Caki2 (cell line): ENCODE results near the gene FAM72C. TPM values are rescaled to one million over a fixed set of nuclear protein-coding genes. Genes with fewer than 3 reads are reported as not detected.
"Not testable (repeated sequence)": the region's sequence is repeated elsewhere in the genome, so short reads cannot be mapped to it uniquely, and the experiment has no call there.

Source experiments
- DNase-seq: peaks from one replicate; pipeline ENCODE4 v3.0.0-alpha.2; 2015; ENCODE audit warnings: low read depth
- in situ Hi-C: cut with HindIII; loops from 2 replicates; pipeline ENCODE4 v1.10.0; 2016; ENCODE audit warnings: low sequenced_read_pairs, low pct_unique_long_range_greater_than_20kb, mixed read lengths
- total RNA-seq: library from RNA; depleted of rRNA; stranded (reverse); fragments of >200 nt; shearing (Covaris generic); gene quantifications from 2 replicates; pipeline ENCODE4 v1.2.3, GENCODE V29; 2014; ENCODE audit warnings: low replicate concordance

Gene FAM72C
- total RNA-seq, 1 experiment from 2014 or later: 6.8 TPM

DNA sequence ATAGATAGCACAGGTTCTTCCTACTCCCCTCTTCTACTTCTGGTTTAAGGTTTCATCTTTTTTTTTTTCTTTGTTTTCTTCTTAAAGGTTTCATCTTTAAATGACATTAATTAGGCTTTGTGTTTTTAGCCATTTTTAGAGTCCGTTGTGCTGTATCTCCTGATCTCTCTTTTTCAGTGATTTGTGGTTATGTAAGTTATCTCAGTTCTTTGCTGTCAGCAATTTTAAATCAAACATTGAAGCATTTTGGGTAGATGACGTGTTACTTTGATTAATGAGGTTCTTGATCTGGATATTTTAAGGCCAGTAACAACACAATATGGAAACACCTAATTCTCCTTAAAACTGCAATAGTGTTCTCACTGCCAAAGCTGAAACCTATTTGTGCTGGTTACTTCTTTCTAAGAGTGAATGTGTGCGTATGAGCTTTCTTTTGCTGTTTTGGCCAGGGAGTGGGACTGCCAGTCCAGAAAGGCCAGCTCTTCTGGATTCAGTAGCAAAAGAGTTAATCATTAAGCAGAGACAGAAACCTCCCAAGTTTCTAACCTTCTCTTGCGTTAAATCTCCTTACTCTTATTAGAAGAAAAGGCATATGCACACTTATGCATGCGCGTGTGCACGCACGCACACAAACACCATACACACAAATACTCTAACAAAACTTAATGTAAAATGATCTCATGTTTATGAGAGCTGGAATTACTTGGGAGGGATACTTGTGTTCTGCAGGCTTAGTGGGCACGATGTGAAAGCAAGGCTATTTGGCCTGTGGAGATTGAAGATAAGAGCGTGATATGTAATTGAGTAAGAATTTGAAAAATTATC, 17.0 kb upstream of the FAM72C start:
- in situ Hi-C loops, DNase-seq: not testable (repeated sequence)

DNA sequence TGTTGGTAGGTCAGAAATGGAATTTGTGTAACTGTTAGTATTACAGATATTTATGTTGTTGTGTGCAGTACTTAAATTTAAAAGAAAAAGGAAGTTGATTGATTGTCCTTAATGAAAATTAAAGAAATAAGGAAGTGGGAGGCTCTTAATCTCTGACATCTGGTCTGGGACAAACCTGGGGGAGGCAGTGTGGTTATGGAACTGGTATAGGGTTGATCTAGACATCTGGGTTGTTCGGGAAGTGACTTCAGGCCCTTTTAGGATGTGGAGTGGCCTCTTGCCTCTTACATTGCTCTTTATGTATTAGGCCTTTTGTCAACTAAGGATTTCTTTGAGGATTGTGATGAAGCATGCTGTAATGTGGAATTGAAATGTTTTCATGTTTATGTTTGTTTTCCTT, 16.1 kb upstream of the FAM72C start:
- in situ Hi-C loops, DNase-seq: not testable (repeated sequence)

DNA sequence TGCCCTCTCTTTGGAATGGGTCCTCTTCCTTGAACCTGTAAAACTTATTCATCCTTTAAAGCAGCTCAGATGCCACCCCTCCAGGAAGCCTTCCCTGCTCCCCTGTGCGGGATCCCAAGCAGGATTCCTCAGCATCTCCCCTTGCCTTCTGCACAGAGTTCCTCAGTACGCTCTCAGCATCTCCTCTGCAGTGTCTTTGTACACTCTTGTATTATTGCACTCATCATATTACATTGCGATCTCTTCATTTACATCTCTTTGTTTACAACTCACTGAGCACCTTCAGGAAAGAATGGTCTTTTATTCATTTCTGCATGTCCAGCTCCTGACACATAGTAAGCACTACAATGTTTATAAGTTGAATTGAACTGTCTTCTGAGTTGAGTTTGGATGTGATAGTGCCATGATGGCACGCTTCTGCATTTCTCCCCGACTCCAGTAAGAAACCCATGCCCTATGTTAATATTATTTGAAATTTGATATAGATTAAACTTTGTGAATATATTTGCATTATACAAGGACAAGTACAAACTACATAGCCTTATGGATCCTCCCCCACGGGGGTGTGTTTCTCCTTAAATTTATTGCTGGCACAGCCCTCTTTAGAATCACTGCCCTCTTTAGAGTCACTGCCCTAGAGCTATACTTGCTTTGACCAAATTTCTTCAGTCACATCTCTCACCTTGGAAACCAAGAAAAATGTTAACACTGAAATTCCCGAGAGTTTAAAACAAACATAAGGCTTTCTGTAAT, 13.1 kb upstream of the FAM72C start:
- DNase-seq, in situ Hi-C loops: not testable (repeated sequence)

DNA sequence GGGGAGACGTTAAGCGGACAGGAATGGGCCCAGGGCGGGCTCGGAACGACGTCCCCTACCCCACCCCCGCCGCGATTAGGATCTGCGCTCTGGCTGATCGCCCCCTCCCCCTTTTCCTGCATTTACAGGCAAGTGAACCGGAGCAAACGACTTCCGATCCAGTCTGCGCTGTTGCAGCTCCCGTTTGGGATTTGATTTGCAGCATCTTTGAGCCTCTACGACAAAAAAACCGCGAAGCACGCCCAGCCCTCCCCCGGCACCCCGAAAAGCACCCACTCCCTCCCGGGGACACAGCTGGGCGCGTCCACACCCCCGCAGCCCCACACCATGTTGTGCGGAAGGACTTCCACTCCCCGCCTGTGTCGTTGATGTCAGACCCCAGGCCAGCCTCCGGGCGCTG, 2.6 kb upstream of the FAM72C start:
- DNase-seq: peak; percentile 2
- in situ Hi-C loops: not testable (repeated sequence)

DNA sequence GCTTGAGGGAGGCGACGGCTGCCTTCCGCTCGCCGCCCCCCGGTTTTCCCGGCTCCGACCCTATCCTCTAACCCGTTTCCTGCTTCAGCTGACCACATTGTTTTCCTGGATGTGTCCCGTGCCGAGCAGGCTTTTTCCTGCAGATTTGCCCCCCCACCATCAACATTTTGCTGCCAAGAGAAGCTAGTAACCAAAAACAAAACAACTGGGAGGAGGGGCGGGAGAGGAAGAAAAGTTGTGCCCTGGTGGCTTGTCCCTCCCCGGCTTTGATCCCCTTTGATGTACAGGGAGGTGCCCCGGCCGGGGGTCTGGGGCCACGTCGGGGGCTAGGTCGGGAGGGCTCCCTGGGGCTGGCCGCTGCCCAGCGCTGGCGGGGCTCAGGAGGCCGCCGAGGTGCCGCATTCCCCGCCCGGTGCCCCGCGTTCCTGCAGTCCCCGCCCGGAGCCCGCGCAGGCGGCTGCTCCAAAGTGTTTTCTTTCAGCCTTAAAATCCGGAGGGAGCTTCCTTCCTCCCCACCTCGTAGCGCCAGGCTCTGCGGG, 2.2 kb upstream of the FAM72C start:
- in situ Hi-C loops, DNase-seq: not testable (repeated sequence)

DNA sequence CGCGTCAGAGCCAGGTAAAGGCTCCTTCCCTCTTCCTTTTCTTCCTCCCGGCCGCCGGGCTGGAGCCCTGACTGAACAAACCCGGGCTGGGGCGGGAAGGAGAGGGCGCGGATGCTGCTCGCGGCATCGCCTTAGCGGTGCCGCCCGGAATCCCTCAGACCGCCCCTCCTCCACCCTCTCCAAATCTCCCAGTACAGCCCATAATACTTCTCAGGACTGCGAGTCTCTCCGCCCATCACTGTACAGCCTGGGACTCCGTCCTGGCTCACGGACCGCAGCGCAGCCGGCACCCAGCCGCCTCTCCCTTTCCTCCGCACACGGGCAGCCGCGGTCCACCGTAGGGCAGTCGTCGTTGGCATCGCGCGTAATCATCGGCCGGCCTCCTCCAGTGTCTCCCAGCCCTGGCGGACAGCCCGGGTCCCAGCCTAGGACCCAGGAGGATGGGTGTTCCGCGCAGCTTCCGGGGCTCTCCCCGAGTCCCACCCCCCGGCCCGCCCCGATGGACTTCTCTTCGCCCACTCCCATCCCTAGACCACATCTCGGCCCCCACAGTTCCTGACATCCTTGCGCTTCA, 1.1 kb upstream of the FAM72C start:
- DNase-seq, in situ Hi-C loops: not testable (repeated sequence)

DNA sequence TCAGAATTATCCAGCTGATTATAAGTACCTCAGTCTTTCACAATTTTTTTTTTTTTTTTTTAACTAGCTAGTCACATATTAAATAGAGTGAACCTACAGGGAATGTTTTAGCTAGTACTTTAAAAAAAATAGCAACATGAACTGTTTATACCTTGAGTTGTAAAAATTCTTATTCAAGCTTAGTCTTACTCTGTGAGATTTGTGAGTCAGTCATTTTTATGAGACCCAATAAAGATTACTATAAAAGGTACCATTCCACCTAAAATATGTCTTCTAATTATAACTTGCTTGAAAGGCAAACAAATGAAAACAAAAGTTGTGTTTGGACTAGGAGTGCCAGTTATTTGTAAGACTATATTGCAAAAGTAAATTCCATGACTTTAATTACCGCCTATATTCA, 5.9 kb downstream of the FAM72C start:
- in situ Hi-C loops, DNase-seq: not testable (repeated sequence)

DNA sequence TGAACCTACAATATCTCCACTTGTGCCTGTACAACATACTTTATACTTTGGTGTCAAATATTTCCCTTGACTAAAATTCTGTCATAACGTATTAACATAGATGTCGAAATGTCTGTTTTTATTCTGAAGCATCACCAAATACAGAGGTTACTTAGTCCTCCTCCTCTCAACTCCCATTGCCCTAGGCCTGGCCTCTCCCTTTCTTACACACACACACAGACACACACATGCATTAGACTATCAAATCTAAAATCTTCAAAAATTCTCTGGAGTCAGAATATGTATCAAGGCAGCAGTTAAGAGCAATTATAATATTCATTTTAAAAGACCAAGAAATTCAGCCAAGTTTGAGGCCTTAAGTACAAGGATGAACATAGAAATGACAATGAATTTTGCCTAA, 7.5 kb downstream of the FAM72C start:
- in situ Hi-C loops, DNase-seq: not testable (repeated sequence)

DNA sequence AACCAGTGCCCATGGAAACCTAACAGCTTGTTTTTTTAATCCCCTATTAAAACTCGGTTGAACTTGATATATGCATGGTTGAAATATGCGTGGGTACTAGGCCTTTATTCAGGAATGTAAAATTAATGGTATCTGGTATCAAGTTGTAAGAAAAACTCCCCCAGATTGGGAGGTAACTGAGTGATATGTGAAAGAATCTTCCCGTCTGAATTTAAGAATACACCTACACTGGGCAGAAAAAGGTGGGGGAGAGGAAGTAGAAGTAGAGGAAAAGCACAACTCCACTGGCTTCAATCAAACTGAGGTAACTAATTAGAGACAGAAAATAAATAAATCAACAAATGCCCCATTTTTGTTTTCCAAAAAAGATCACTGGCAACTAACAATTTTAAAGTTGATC, 15.9 kb downstream of the FAM72C start:
- in situ Hi-C loops, DNase-seq: not testable (repeated sequence)

DNA sequence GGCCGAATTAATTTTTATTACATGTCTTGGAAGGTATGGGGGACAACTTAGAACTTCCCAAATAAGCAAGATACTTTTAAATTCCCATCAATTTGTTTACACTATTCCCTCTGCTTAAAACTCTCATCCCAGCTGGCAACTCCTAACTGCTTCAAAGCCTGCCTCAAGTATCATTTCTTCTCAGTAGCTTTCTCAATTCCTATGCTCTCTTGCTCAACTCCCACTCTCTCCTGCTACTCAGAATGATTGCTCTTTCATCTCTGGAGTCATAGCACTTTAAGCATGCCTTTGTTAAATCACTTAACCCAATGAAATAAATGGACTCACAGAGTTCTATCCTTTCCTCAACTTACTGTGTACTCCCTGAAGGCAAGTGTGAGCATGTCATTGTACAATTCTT, 18.9 kb downstream of the FAM72C start:
- DNase-seq, in situ Hi-C loops: not testable (repeated sequence)

DNA sequence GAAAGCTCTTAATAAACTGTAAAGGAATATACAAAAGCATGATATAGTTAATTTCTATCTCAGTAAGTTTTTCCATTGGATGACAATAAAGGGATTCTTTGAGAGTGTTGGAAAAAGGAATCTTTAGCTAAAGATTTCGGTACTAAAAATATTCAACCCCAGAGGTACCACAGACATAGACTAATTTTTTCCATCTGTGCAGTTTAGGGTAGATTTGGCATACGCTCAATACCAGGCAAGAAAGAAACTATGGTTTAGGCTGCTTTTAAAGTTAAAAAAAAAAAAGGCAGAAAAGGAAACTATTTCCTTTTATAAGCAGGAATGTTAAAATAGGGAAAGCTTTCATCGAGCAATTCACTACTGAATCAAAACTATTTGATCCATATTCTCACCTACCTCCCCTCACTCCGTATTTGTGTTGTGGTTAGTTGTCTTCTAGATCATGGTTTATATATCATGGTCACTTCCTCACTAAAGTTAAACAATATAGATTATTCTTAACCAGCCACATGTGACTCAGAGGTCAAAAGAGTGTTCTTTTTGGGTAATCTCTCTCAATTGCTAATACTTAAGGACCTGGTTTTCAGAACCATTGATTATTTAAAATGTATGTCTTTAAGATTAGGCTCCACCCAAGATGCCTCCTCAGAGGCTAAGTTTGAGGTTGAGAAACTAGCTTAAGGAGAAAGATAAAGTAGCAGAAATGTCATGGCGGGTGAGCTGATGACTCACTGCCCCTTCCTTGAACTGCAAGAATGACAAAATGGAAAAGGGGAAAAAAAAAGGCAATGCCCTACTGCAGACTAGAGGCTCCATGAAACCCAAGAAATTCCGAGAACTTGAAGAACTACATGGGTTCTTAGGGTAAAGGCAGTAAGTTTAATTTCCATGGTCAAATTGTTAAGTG, 20.0 kb downstream of the FAM72C start:
- in situ Hi-C loops: not testable (repeated sequence)

DNA sequence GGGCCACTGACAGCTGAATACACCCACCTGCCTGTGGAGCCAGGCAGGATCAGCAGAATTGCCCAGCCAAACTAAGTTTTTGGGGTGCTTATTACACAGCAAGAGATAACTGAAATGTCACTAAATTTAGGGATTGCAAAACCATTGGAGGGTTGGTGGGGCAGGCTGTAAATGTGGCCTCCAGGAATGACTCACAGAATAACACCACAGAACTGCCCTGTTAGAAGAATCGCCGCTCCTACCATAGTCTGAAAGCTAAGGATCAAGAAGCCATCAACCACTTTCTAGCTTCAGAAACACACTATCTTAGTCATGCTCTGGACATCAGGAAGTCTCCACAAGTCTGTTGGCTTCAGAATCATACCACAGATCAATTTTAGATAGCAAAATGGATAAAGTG, 24.0 kb downstream of the FAM72C start:
- DNase-seq, in situ Hi-C loops: not testable (repeated sequence)

More for the DNA sequence above, 20.0 kb downstream of the FAM72C start:
- not testable (repeated sequence) for DNase-seq

DNA sequence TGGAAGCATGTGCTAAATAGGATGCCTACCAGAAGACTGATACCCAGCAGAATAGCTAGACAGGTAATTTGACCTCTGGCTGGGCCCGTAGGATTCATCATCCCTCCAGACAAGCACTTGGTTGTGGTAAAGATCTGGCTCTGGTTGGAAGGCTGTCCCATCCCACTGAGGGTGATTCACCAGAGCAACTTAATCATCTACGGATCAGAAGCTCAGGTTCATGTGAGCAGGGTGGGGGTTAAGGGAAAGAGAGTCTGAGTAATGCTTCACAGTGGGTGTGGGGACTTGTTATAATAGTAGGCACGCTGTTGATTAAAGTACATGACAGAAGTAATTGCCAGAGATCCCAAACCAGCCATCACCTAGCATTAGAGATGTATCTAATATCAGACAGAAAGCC, 26.5 kb downstream of the FAM72C start:
- DNase-seq, in situ Hi-C loops: not testable (repeated sequence)

DNA sequence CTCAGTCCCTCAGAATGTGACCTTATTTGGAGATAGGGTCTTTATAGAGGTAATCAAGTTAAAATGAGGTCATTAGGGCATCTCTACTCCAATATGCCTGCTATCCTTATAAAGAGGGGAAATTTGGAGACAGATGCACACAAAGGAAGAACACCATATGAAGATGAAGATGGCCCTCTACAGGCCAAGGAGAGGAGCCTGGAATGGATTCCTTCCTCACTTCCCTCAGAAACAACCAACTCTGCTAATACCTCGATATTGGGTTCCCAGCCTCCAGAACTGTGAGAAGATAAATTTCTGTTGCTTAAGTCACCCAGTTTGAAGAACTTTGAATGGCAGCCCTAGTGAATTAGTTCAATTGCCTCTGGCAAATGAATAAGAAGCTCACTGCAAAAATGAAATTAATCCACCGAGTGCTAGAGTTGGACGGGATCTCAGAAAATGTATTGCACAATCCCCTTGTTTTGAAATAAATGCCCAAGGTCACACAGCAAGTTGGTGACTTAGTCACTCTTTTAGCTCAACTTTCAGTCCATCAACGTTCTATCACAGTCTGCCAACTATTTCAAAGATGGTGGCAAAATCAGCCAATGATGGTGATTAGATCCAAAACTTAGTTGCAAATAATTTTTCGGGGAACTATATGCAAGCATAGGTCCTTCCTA, 27.1 kb downstream of the FAM72C start:
- DNase-seq, in situ Hi-C loops: not testable (repeated sequence)

DNA sequence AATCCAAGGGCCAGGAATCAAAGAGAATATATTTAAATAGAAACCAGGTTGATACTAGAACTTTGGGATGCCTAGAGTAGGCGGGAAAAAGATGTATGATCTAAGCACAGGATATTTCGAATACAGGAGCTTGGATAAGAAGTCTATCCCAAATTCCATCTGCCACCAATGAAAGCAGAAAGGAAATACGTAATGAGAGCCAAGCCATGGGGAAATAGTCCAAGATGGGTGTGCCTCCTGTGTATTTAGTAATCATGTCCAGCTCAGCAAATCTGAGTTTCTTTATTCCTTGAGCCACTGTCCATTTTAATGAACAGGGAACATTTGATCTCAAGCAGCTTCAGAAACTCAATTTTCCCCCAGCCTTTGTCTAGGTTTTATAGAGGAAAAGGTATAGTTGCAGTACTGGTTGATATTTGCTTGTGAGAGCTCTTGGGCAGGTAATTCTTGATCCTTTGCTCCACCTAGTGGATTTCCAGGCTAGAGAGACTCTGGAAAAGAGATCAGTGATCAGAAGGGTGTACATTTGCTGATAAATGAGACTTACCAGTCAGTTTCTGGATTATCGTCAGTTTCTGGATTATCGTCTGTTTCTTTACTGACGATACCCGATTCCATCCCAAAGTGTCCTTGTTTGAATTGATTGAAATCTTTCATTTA, 28.3 kb downstream of the FAM72C start:
- in situ Hi-C loops, DNase-seq: not testable (repeated sequence)

DNA sequence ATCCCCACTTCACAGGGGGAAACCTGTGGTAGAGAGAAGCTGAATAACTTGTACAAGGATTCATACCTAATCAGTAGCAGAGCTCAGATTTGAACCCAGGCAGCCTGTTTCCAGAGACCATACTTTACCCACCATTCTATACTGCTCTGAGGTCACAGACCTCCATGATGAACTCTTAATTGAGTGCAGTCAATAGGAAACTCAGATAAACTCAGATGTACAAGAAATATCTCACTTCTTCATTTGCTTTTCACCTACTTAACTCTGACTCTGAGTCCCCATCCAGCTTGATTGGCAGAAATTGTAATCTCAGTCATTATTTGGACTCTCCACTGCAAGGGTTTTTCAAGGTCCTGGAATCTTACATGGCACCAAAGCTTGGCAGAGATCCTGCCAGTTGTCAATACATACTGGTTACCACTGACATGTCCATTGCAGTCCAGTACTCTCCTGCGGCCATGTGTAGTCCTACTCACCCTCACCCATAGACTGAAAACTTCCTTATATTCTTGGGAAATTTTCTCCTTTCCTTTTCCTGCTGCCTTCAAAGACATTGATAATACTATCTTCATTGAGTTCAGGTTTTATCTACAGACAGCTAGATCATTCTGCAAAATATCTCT, 29.4 kb downstream of the FAM72C start:
- DNase-seq, in situ Hi-C loops: not testable (repeated sequence)
